Stimulated activated CD8-positive, alpha-beta memory T cell treated with anti-CD3 and anti-CD28 coated beads, Interleukin-7, amount 100 ng/mL, for 24 hours (primary cell): Measurements from ENCODE around the gene MPI.
A peak's percentile ranks its signal among the peaks of the same experiment; 100 is the strongest.
"Not testable (repeated sequence)": the region's sequence is repeated elsewhere in the genome, so short reads cannot be mapped to it uniquely, and the experiment has no call there.

Experiments
- DNase-seq: peaks from one replicate; pipeline ENCODE4 v3.0.0-alpha.2; 2020; ENCODE audit warnings: low read depth

Gene MPI

GRCh38 chr15:74891469-74891868 lies 1.6 kb downstream of the MPI start:
- no peak for DNase-seq

DNA sequence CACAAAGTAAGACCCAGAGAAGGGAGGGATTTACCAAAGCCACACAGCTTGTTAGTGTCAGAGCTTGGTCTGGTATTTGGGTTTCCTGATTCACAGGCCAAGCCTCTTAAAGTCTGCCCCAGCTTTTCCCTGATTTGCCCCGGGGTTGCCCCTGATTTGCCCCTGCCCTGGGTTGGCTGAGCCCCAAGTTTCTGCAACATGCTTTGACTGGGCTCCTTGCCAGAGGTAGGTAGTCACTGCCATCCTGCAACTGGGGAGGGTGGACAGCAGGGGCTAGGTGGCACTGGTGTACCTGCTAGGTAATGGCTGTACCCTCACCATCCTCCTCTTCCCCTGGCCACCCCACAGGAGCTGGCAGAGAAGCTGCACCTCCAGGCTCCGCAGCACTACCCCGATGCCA lies 2.5 kb downstream of the MPI start:
- no peak for DNase-seq

DNA sequence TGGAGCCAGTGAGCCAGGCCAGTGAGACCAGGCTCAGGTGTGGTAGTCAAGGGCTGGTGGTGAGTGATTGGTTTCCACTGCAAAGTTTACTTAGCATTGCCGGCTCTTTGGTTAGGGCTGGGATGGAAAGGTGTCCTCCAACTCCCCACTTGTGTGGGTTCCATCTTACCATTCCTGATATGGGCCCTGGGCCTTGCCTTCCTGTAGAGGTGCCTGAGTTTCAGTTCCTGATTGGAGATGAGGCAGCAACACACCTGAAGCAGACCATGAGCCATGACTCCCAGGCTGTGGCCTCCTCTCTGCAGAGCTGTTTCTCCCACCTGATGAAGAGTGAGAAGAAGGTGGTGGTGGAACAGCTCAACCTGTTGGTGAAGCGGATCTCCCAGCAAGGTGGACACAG lies 3.1 kb downstream of the MPI start:
- no peak for DNase-seq

GRCh38 chr15:74893627-74894026 lies 3.8 kb downstream of the MPI start:
- no peak for DNase-seq

- DNase-seq = not testable (repeated sequence)
These were observed 4.5 kb downstream of the MPI start for GRCh38 chr15:74894383-74894782.

- DNase-seq = no peak
These were observed 6.0 kb downstream of the MPI start for GRCh38 chr15:74895830-74896229.

DNA sequence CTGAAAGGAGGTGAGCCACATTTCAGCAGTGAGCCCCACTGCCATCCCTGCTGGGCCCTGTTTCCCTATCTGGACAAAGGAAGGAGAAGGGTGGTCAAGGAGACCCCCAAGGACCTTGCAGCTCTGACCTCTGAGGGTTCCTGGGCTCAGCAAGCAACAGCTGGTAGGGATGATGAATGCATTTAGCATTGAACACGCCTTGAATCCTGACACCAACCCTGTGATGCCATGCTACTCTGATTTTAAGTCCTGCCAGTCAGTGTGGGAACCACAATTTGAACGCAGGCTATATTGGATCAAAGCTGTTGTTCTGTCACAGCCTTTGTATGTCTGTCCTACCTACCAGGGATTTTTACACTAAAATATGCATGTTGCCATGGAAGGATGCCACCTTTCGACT lies 6.5 kb downstream of the MPI start:
- DNase-seq = no peak

DNA sequence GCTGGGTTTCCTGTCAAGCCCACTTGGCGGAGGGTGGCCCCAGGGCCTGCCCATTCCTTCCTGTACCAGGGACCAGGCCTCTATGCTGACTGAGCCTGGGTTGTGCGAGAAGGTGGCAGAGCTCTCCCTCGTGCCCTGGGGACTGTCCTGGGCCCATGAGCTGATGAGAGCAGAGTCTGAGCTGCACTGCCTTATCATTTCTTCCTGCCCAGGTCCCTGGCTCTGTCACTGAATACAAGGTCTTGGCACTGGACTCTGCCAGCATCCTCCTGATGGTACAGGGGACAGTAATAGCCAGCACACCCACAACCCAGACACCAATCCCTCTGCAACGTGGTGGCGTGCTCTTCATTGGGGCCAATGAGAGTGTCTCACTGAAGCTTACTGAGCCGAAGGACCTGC lies 7.5 kb downstream of the MPI start:
- DNase-seq = no peak

DNA sequence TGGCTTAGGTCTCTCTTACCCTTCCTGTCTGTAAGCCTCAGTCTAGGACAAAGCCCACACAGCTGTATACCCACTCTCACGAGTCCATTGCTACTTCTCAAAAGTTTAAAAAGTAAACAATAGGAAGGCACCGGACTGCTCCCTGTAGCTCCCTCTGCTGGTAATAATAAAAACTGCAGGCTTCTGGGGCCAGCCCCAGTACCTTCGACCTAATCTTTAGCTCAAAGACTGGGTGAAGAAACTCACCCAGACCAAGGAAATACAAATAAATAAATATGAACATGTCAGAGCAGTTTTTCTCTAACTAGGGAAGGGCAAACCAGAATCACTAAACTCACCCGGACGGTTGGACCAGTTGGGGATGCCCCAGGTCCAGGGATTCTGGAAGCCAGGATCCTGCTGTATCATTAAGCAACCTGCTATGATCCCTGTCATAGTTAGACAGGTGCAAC lies 11.8 kb downstream of the MPI start:
- DNase-seq = peak; percentile 26

- DNase-seq = no peak
These were observed 12.6 kb downstream of the MPI start for GRCh38 chr15:74902295-74903075.

- DNase-seq = no peak
These were observed 13.8 kb downstream of the MPI start for GRCh38 chr15:74903676-74904075.

DNA sequence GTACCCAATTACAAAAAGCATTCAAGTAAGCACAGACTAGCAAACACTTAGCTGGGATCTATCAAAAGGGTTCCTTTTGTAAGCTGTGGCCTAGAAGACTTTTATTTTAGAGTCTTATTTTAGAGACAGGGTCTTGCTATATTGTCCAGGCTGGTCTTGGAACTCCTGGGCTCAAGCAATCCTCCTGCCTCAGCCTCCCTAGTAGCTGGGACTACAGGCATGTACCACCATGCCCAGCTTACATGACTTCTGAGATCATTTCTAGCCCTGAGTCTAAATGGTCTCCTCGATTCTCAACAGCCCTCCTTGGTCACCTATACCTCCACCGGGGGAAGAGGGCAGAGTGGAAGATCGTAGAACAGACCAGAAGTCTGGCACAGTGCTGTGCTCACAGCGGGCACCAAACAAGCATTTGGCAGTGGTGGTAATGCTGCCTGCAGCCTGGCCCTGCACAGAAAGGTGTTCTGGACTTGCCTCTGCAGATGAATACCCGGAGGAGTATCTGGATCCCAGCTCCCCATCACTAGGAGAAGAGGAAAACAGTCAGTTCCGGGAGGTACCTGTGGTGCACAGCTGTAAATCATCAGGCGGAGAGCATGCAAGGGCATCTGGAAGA lies 14.5 kb downstream of the MPI start:
- no peak for DNase-seq

DNA sequence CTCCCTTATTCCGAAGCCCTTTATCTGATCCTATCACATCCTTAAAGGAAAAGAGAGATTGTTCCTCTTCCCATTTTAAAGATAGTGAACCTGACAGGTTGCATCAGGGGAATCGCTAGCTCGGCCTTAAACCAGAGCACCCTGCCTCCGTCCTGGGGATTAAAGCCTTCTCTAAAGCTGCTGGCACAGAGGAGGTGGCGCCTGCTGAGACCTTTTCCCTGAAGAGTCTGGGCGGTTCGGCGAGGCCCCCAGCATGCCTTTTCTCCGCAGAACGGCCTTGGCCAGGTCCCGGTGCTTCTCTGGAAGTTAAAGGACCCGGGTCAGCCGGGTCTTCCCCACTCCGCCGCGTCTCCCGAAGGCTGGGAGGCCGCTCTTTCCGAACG lies 16.2 kb downstream of the MPI start:
- peak; percentile 7 for DNase-seq

- peak; percentile 56 for DNase-seq
These were observed 16.8 kb downstream of the MPI start, which contains the start of gene FAM219B for GRCh38 chr15:74906450-74907162. TSS of gene FAM219B (minus strand) at chr15:74906851. CDS start at chr15:74906800, 51 bp downstream.

GRCh38 chr15:74907163-74907870 lies 17.5 kb downstream of the MPI start:
- no peak for DNase-seq

DNA sequence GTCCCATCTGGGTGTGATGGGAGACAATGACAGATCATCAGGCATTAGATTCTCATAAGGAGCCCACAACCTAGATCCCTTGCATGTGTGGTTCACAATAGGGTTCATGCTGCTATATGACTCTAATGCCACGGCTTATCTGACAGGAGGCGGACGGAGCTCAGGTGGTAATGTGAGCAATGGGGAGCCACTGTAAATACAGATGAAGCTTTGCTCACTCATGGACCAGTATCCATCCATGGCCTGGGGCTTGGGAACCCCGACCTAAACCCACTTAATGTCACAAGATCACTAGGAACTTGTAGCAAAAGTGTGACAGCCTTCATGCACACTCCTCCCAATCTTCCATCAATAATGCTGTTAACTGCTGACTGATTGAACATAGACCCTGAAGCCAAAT lies 18.8 kb downstream of the MPI start:
- no peak for DNase-seq

GRCh38 chr15:74913041-74913440 lies 23.2 kb downstream of the MPI start:
- no peak for DNase-seq

- DNase-seq = not testable (repeated sequence)
These were observed 24.0 kb downstream of the MPI start for GRCh38 chr15:74913799-74914198.

DNA sequence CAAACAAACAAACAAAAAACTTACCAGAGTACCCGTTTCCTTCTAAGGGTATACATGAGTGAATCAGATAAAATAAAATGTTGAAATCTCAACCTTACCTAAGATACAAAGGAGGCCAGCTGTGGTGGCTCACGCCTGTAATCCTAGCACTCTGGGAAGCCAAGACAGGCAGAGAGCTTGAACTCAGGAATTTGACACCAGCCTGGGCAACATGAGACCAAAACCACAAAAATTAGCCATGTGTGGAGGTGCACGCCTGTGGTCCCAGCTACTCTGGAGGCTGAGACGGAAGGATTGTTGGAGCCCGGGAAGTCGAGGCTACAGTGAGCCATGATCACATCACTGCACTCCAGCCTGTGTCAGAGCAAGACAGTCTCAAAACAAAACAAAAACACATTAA lies 27.8 kb downstream of the MPI start:
- DNase-seq = no peak

DNA sequence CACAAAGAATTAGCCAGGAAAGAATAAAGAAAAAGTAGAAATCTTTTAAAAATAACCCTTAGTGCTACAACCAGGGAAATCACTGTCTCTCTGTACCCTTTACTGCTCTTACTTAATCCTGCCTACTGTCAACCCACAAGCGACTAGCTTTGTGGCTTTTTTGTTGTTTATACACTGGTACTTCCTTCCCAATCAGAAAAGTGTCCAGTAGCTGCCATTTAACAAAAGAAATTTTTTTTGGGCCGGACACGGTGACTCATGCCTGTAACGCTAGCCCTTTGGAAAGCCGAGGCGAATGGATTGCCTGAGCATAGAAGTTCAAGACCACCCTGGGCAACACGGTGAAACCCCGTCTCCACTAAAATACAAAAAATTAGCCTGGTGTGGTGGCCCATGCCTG lies 30.6 kb downstream of the MPI start:
- no peak for DNase-seq

DNA sequence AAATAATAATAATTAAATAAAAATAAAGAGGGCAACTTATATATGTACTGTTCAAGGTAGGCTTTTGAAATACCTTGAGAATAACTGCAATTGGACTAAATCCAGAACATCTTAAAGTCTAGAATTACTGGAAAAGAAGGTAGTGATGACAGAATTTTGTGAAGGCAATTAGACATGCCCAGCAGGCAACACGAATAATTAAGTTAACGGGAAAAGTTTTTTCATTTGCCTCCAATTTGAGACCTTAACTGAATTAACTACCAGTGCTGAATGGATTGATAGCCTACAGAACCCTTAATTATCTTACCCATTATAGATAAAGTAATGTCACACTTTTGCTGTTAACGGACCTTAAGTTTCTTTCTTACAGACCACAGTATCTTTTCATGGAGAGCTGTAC lies 34.7 kb downstream of the MPI start:
- no peak for DNase-seq

DNA sequence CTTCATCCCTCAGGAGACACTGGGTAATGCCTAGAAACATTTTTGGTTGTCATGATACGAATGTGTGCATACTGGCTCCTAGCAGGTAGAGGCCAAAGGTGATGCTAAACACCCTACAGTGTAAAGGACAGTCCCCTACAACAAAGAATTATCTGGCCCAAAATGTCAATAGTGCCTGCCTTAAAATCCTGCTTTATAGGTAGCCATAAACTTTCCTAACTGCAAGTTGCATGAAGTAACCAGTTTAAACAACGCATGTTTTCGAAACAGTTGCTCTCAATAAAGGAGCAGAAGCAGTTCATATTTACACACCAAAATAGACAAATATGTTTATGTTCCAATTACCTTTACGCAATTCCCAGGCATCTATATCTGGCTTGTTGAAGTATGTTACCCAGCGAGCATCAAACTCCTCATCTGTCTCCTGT lies 38.9 kb downstream of the MPI start:
- DNase-seq = no peak
